Measurements from ENCODE around the gene BEND3. TPM values are rescaled to one million over a fixed set of nuclear protein-coding genes. Genes with fewer than 3 reads are reported as not detected.

Gene BEND3
- total RNA-seq, 1 donor from 2014 or later = 4.5 TPM

GRCh38 chr6:107106165-107106564 lies 9.2 kb downstream of the BEND3 start:
- no peak for TF ChIP-seq CTCF (IDR thresholded peaks at IDR 0.05)
- Mint-ChIP-seq H3K4me1 (ENCODE audit: unreplicated experiment) (peaks cover 3% of the 10 kb centered on the region), H3K4me3 (ENCODE audit: unreplicated experiment) (no peak overlapping the region), H3K36me3 (ENCODE audit: unreplicated experiment) (no peaks in the 10 kb centered on the region), H3K27me3 (ENCODE audit: unreplicated experiment) (no peaks in the 10 kb centered on the region), H3K9me3 (ENCODE audit: unreplicated experiment) (no peaks in the 10 kb centered on the region), H3K27ac (ENCODE audit: unreplicated experiment) (no peak overlapping the region)
- no peak for DNase-seq (ENCODE audit: extremely low spot score, unreplicated experiment)

GRCh38 chr6:107105511-107106116 lies 9.7 kb downstream of the BEND3 start:
- Mint-ChIP-seq H3K27me3 (ENCODE audit: unreplicated experiment) (no peaks in the 10 kb centered on the region), H3K27ac (ENCODE audit: unreplicated experiment) (no peak overlapping the region), H3K9me3 (ENCODE audit: unreplicated experiment) (no peaks in the 10 kb centered on the region), H3K4me3 (ENCODE audit: unreplicated experiment) (no peak overlapping the region), H3K4me1 (ENCODE audit: unreplicated experiment) (peaks cover 3% of the 10 kb centered on the region), H3K36me3 (ENCODE audit: unreplicated experiment) (no peaks in the 10 kb centered on the region)
- TF ChIP-seq CTCF (IDR thresholded peaks at IDR 0.05) = no peak
- DNase-seq (ENCODE audit: extremely low spot score, unreplicated experiment) = no peak

- H3K4me3 Mint-ChIP-seq (ENCODE audit: unreplicated experiment) = no peak overlapping the region
- H3K27me3 Mint-ChIP-seq (ENCODE audit: unreplicated experiment) = no peaks in the 10 kb centered on the region
- H3K4me1 Mint-ChIP-seq (ENCODE audit: unreplicated experiment) = peaks cover 3% of the 10 kb centered on the region
- H3K36me3 Mint-ChIP-seq (ENCODE audit: unreplicated experiment) = no peaks in the 10 kb centered on the region
- no peak for TF ChIP-seq CTCF (IDR thresholded peaks at IDR 0.05)
- DNase-seq (ENCODE audit: extremely low spot score, unreplicated experiment) = no peak
- no peaks in the 10 kb centered on the region for H3K9me3 Mint-ChIP-seq (ENCODE audit: unreplicated experiment)
- H3K27ac Mint-ChIP-seq (ENCODE audit: unreplicated experiment) = no peak overlapping the region
Measured at GRCh38 chr6:107103082-107103481, 12.2 kb downstream of the BEND3 start.

GRCh38 chr6:107102414-107102805 lies 12.9 kb downstream of the BEND3 start:
- Mint-ChIP-seq H3K27me3 (ENCODE audit: unreplicated experiment) (no peaks in the 10 kb centered on the region), H3K4me1 (ENCODE audit: unreplicated experiment) (peaks cover 3% of the 10 kb centered on the region), H3K9me3 (ENCODE audit: unreplicated experiment) (no peaks in the 10 kb centered on the region), H3K4me3 (ENCODE audit: unreplicated experiment) (no peak overlapping the region), H3K36me3 (ENCODE audit: unreplicated experiment) (no peaks in the 10 kb centered on the region), H3K27ac (ENCODE audit: unreplicated experiment) (no peak overlapping the region)
- no peak for DNase-seq (ENCODE audit: extremely low spot score, unreplicated experiment)
- TF ChIP-seq CTCF (IDR thresholded peaks at IDR 0.05) = no peak

GRCh38 chr6:107101686-107102413 lies 13.5 kb downstream of the BEND3 start:
- Mint-ChIP-seq H3K27ac (ENCODE audit: unreplicated experiment) (peak overlapping the region; percentile 12), H3K4me3 (ENCODE audit: unreplicated experiment) (no peak overlapping the region)

More at GRCh38 chr6:107101686-107102413, 13.5 kb downstream of the BEND3 start:
- Mint-ChIP-seq H3K27me3 (ENCODE audit: unreplicated experiment) (no peaks in the 10 kb centered on the region), H3K4me1 (ENCODE audit: unreplicated experiment) (peaks cover 3% of the 10 kb centered on the region), H3K9me3 (ENCODE audit: unreplicated experiment) (no peaks in the 10 kb centered on the region), H3K36me3 (ENCODE audit: unreplicated experiment) (no peaks in the 10 kb centered on the region)
- no peak for TF ChIP-seq CTCF (IDR thresholded peaks at IDR 0.05)
- DNase-seq (ENCODE audit: extremely low spot score, unreplicated experiment) = no peak

Measured in osteocyte (in vitro differentiated cells).